H1 (cell line): ENCODE results near the gene POU2F2. TPM values are rescaled to one million over a fixed set of nuclear protein-coding genes. Genes with fewer than 3 reads are reported as not detected.

Experiments used
- EP300 ChIP-seq, 2 experiments: IDR thresholded peaks; 1 replicate in 1 of 2; 2 replicates in 1 of 2; pipeline ENCODE4 v1.6.1; 2011 to 2012; ENCODE audit warnings: low read depth in 2 of 2, low read length in 2 of 2, mild to moderate bottlenecking in 2 of 2, borderline replicate concordance in 1 of 2, inconsistent platforms in 1 of 2, moderate library complexity in 1 of 2
- RNF2 ChIP-seq: fragments of 200-900, 300-1000 bp; sonication (generic); IDR thresholded peaks from 2 replicates; pipeline ENCODE4 v1.7.1; 2016; ENCODE audit warnings: borderline replicate concordance, low read depth, mild to moderate bottlenecking, antibody characterized with exemption, low read length; ENCODE audit not compliant: poor library complexity, severe bottlenecking; ENCODE audit errors: missing control alignments
- SAP30 ChIP-seq: fragments of 300-600 bp; sonication (generic); IDR thresholded peaks from 2 replicates; pipeline ENCODE4 v1.7.1; 2012; ENCODE audit warnings: low read length, moderate library complexity, mild to moderate bottlenecking, inconsistent platforms; ENCODE audit not compliant: insufficient read depth, insufficient replicate concordance
- SIN3A ChIP-seq, 2 experiments: IDR thresholded peaks in 1 of 2; conservative IDR thresholded peaks in 1 of 2; 2 replicates each; pipeline ENCODE4 v1.6.1; 2011 to 2012; ENCODE audit warnings: low read length in 2 of 2, improper control_type of control experiment in 1 of 2, low read depth in 1 of 2, mild to moderate bottlenecking in 1 of 2
- SP4 ChIP-seq: IDR thresholded peaks from 2 replicates; pipeline ENCODE4 v1.6.1; 2012; ENCODE audit warnings: low read length, inconsistent platforms
- polyA plus RNA-seq, 7 experiments: library from polyadenylated mRNA; depleted of rRNA in 3 of 7; stranded (reverse) in 5 of 7; unstranded in 2 of 7; fragments of >200 nt in 5 of 7; fragments of 200-250 nt in 2 of 7; gene quantifications; 1 replicate in 5 of 7; 2 replicates in 1 of 7; 4 replicates in 1 of 7; pipeline versions ENCODE4 v1.2.1 to v1.2.3, GENCODE V29; 2011 to 2013; ENCODE audit warnings: missing spikeins in 2 of 7, mixed read lengths in 2 of 7
- total RNA-seq: library from RNA; stranded (reverse); fragmentation: NEBNext Ultra II Directional; extraction: Animal tissue kit (Norgen Biotek cat#: 25700); gene quantifications from 2 replicates; pipeline ENCODE4 v1.2.1, GENCODE V29; 2021
- TF ChIP-seq, protein P1 (sequence below), 3 experiments: IDR thresholded peaks; 1 replicate in 2 of 3; 2 replicates in 1 of 3; pipeline versions ENCODE4 v1.5.1 to v1.6.1; 2011; ENCODE audit warnings: low read length in 3 of 3, mild to moderate bottlenecking in 3 of 3, inconsistent platforms in 2 of 3, low read depth in 1 of 3, moderate library complexity in 1 of 3; ENCODE audit not compliant: insufficient read depth in 1 of 3; ENCODE audit errors: control extremely low read depth in 1 of 3

POU2F2 gene
- total and polyA plus RNA-seq, 2 of the 8 experiments (the other 6 are each of a cell fraction or from before 2014, with no cell fraction given) = 5.0 to 6.1 TPM

DNA sequence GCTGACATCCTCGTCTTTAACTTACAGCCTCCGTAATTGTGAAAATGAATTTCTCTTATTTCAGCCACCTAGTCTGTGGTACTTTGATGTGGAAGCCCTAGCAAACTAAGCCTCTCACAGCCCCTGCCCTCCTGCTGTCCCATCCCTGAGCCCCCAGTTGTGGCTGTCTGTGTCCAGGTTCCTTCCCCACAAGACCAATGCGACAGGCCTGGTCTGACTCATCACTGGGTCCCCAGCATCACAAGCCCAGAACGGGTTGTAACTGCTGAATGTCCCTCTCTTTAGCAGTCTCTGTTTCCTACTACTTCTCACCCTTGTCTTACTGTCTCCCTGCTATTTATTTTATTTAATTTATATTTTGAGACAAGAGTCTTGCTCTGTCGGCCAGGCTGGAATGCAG, 5.7 kb downstream of the POU2F2 start (continued):
- TF ChIP-seq RNF2 = no peak
- TF ChIP-seq SAP30 = no peak
- TF ChIP-seq SP4 = no peak
- TF ChIP-seq, protein P1, sequence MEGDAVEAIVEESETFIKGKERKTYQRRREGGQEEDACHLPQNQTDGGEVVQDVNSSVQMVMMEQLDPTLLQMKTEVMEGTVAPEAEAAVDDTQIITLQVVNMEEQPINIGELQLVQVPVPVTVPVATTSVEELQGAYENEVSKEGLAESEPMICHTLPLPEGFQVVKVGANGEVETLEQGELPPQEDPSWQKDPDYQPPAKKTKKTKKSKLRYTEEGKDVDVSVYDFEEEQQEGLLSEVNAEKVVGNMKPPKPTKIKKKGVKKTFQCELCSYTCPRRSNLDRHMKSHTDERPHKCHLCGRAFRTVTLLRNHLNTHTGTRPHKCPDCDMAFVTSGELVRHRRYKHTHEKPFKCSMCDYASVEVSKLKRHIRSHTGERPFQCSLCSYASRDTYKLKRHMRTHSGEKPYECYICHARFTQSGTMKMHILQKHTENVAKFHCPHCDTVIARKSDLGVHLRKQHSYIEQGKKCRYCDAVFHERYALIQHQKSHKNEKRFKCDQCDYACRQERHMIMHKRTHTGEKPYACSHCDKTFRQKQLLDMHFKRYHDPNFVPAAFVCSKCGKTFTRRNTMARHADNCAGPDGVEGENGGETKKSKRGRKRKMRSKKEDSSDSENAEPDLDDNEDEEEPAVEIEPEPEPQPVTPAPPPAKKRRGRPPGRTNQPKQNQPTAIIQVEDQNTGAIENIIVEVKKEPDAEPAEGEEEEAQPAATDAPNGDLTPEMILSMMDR (IDR thresholded peaks at IDR 0.05; ENCODE audit: control extremely low read depth in 1 of 3, insufficient read depth in 1 of 3, low read depth in 1 of 3, low read length in 3 of 3) = no peak
- TF ChIP-seq EP300 (IDR thresholded peaks at IDR 0.05; ENCODE audit: borderline replicate concordance in 1 of 2, low read depth in 2 of 2, low read length in 2 of 2) = no peak
- TF ChIP-seq SIN3A (conservative IDR thresholded peaks at IDR 0.05 in 1 of 2, IDR thresholded peaks at IDR 0.05 in 1 of 2; ENCODE audit: low read depth in 1 of 2, low read length in 2 of 2) = no peak
- TF ChIP-seq, all 59 proteins: peak for 0
